Lower leg skin (tissue), 3 donors: ENCODE data around the gene PIP4P1.

Experiments
- CTCF ChIP-seq, 3 donors: fragments of 450-650 bp; IDR thresholded peaks; one replicate each; pipeline ENCODE4 v1.5.1; 2016; ENCODE audit warnings: antibody characterized with exemption in 3 of 3, mild to moderate bottlenecking in 3 of 3, moderate library complexity in 2 of 3
- POLR2A ChIP-seq, 2 donors: fragments of 450-650 bp; IDR thresholded peaks; one replicate each; pipeline ENCODE4 v1.6.1; 2016 to 2017; ENCODE audit warnings: antibody characterized with exemption in 2 of 2, mild to moderate bottlenecking in 1 of 2, moderate library complexity in 1 of 2

- TF ChIP-seq CTCF (IDR thresholded peaks at IDR 0.05) (no peak), POLR2A (IDR thresholded peaks at IDR 0.05) (no peak)
Measured at GRCh38 chr14:20508367-20508766, 47.1 kb upstream of the PIP4P1 start.
